GM23338 (cell line): ENCODE measurements around the gene KCNK3. TPM values are rescaled to one million over a fixed set of nuclear protein-coding genes. Genes with fewer than 3 reads are reported as not detected.

Experiments used
- ATAC-seq: fragments of 200-7000 bp; cut with Tn5 transposase; 3 replicates; pipeline ENCODE4 v1.9.1; 2020
- DNase-seq: peaks from one replicate; pipeline ENCODE4 v3.0.0-alpha.2; 2015; ENCODE audit warnings: low spot score
- H2AFZ ChIP-seq: fragments of 200-600 bp; sonication (generic); 2 replicates; pipeline ENCODE4 v1.8.0; 2016; ENCODE audit warnings: antibody characterized with exemption, mild to moderate bottlenecking, moderate library complexity
- H3F3A ChIP-seq: fragments of 200-600 bp; sonication (generic); replicated peaks from 2 replicates; pipeline ENCODE4 v1.8.0; 2017; ENCODE audit warnings: antibody characterized with exemption, mixed run types, low read depth
- H3K27ac ChIP-seq: fragments of 200-600 bp; sonication (generic); 2 replicates; pipeline ENCODE4 v1.6.1; 2016; ENCODE audit warnings: low read depth
- H3K27me3 ChIP-seq: fragments of 200-600 bp; sonication (generic); 2 replicates; pipeline ENCODE4 v1.8.0; 2016; ENCODE audit warnings: mild to moderate bottlenecking, mixed run types, moderate library complexity; ENCODE audit not compliant: insufficient read depth
- H3K36me3 ChIP-seq: fragments of 200-600 bp; sonication (generic); 2 replicates; pipeline ENCODE4 v1.8.0; 2016; ENCODE audit warnings: mild to moderate bottlenecking; ENCODE audit not compliant: insufficient read depth
- H3K4me1 ChIP-seq: fragments of 200-600 bp; sonication (generic); 2 replicates; pipeline ENCODE4 v1.8.0; 2016; ENCODE audit warnings: mild to moderate bottlenecking, moderate library complexity; ENCODE audit not compliant: insufficient read depth
- H3K4me2 ChIP-seq: fragments of 200-600 bp; sonication (generic); 2 replicates; pipeline ENCODE4 v1.7.1; 2017; ENCODE audit warnings: mixed run types
- H3K4me3 ChIP-seq: fragments of 200-600 bp; sonication (generic); 2 replicates; pipeline ENCODE4 v1.6.1; 2016; ENCODE audit warnings: mixed run types
- H3K79me2 ChIP-seq: fragments of 200-600 bp; sonication (generic); replicated peaks from 2 replicates; pipeline ENCODE4 v1.8.0; 2017; ENCODE audit warnings: mild to moderate bottlenecking; ENCODE audit not compliant: insufficient read depth
- H3K9me2 ChIP-seq: fragments of 200-600 bp; sonication (generic); 2 replicates; pipeline ENCODE4 v1.8.0; 2017; ENCODE audit not compliant: insufficient read depth
- H4K20me1 ChIP-seq: fragments of 200-600 bp; sonication (generic); replicated peaks from 2 replicates; pipeline ENCODE4 v1.8.0; 2017; ENCODE audit warnings: mild to moderate bottlenecking; ENCODE audit not compliant: insufficient read depth
- H3K27ac Mint-ChIP-seq: 2 replicates; pipeline ENCODE4 v1.8.0; 2020; ENCODE audit warnings: inconsistent platforms, mild to moderate bottlenecking, moderate library complexity, mixed read lengths
- H3K27me3 Mint-ChIP-seq: 3 replicates; pipeline ENCODE4 v1.8.0; 2022; ENCODE audit warnings: low read depth, mild to moderate bottlenecking, moderate library complexity, mixed read lengths, inconsistent platforms; ENCODE audit not compliant: insufficient read depth, poor library complexity
- H3K36me3 Mint-ChIP-seq: 3 replicates; pipeline ENCODE4 v1.8.0; 2021; ENCODE audit warnings: low read depth, mild to moderate bottlenecking, inconsistent platforms, moderate library complexity, mixed read lengths
- H3K4me1 Mint-ChIP-seq: 3 replicates; pipeline ENCODE4 v1.8.0; 2020; ENCODE audit warnings: mild to moderate bottlenecking, inconsistent platforms, mixed read lengths
- H3K4me3 Mint-ChIP-seq: 3 replicates; pipeline ENCODE4 v1.8.0; 2021; ENCODE audit warnings: moderate library complexity, mild to moderate bottlenecking, inconsistent platforms, mixed read lengths
- H3K9me3 Mint-ChIP-seq: 3 replicates; pipeline ENCODE4 v1.8.0; 2020; ENCODE audit warnings: moderate library complexity, mild to moderate bottlenecking, inconsistent platforms, mixed read lengths
- CREB1 ChIP-seq: fragments of 250-450 bp; sonication (Bioruptor Pico); IDR thresholded peaks from 2 replicates; pipeline ENCODE4 v1.5.0; 2020; ENCODE audit warnings: low read depth, mild to moderate bottlenecking, moderate library complexity
- EZH2 ChIP-seq: fragments of 200-600 bp; sonication (generic); IDR thresholded peaks from one replicate; pipeline ENCODE4 v1.8.0; 2017; ENCODE audit warnings: antibody characterized with exemption, mild to moderate bottlenecking, low read depth; ENCODE audit not compliant: unreplicated experiment
- EZH2phosphoT487 ChIP-seq: fragments of 200-600 bp; sonication (generic); IDR thresholded peaks from one replicate; pipeline ENCODE4 v1.8.1; 2018; ENCODE audit warnings: antibody characterized with exemption; ENCODE audit not compliant: unreplicated experiment
- JUNB ChIP-seq: IDR thresholded peaks from one replicate; pipeline ENCODE4 v1.6.1; 2016; ENCODE audit warnings: antibody characterized with exemption; ENCODE audit not compliant: unreplicated experiment
- POLR2AphosphoS5 ChIP-seq: IDR thresholded peaks from 2 replicates; pipeline ENCODE4 v1.6.1; 2016; ENCODE audit warnings: antibody characterized with exemption, low read depth
- STAT1 ChIP-seq: IDR thresholded peaks from one replicate; pipeline ENCODE4 v1.6.1; 2016; ENCODE audit warnings: antibody characterized with exemption; ENCODE audit not compliant: unreplicated experiment
- ZNF114 ChIP-seq: fragments of 250-450 bp; sonication (Bioruptor Pico); IDR thresholded peaks from 2 replicates; pipeline ENCODE4 v1.5.0; 2020; ENCODE audit warnings: mild to moderate bottlenecking, moderate library complexity
- ZNF331 ChIP-seq: fragments of 250-450 bp; sonication (Bioruptor Pico); IDR thresholded peaks from 2 replicates; pipeline ENCODE4 v1.5.0; 2020; ENCODE audit warnings: low read depth, mild to moderate bottlenecking, moderate library complexity
- polyA plus RNA-seq: library from polyadenylated mRNA; unstranded; fragments of >200 nt; fragmentation: Nextera tagmentation; extraction: Ambion mirVana; gene quantifications from 2 replicates; pipeline ENCODE4 v1.2.1, GENCODE V29; 2016
- total RNA-seq: library from RNA; depleted of rRNA; stranded (reverse); fragments of >200 nt; shearing (Covaris generic); gene quantifications from 2 replicates; pipeline ENCODE4 v1.2.3, GENCODE V29; 2014
- TF ChIP-seq, protein P1 (sequence below), 2 experiments: fragments of 200-600 bp in 1 of 2; sonication (generic) in 1 of 2; conservative IDR thresholded peaks; 2 replicates each; pipeline versions ENCODE4 v1.5.1 to v1.6.1; 2016 to 2017; ENCODE audit warnings: antibody characterized with exemption in 2 of 2, low read depth in 2 of 2, mild to moderate bottlenecking in 2 of 2, moderate library complexity in 1 of 2
- TF ChIP-seq, protein P2 (sequence below): IDR thresholded peaks from one replicate; pipeline ENCODE4 v1.6.1; 2018; ENCODE audit warnings: antibody characterized with exemption; ENCODE audit not compliant: unreplicated experiment
- TF ChIP-seq, protein P3 (sequence below): fragments of 250-450 bp; sonication (Bioruptor Pico); IDR thresholded peaks from 2 replicates; pipeline ENCODE4 v1.5.0; 2020; ENCODE audit warnings: mild to moderate bottlenecking, moderate library complexity

The KCNK3 gene
- total and polyA plus RNA-seq, 2 experiments from 2014 or later: not detected

DNA sequence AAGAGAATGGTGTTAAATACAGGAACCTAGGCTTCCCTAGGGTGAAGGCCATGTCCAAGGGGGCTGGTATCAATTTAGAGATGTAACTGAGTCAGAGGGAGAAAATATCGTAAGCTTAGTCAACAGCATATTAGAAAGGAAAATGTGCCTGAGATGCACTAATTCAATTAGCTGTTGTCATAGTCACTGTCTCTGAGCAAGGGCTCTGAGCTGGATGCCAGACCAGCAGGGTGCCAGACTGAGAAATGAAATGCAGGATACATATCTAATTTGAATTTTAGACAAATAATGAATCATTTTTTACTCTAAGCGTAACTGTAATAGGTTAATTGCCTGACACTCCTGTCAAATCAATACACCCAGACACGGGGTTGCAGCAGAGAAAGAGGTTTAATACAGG lies 60.1 kb downstream of the KCNK3 start:
- Mint-ChIP-seq H3K27me3 (peaks cover 30% of the 10 kb centered on the region), H3K9me3 (peaks cover 13% of the 10 kb centered on the region), H3K4me1 (peaks cover 54% of the 10 kb centered on the region), H3K27ac (no peak overlapping the region), H3K36me3 (peaks cover 10% of the 10 kb centered on the region), H3K4me3 (no peak overlapping the region)
- Histone ChIP-seq H3K4me3 (no peak overlapping the region), H3F3A (peaks cover 8% of the 10 kb centered on the region), H3K27ac (no peak overlapping the region), H3K27me3 (peaks cover 35% of the 10 kb centered on the region), H3K4me1 (peaks cover 36% of the 10 kb centered on the region), H3K36me3 (no peaks in the 10 kb centered on the region), H3K4me2 (peak overlapping the region; percentile 34), H3K9me2 (0 out of 2 replicates have a peak, but pooled peaks cover 4% of the 10 kb centered on the region), H3K79me2 (no peaks in the 10 kb centered on the region), H4K20me1 (no peaks in the 10 kb centered on the region), H2AFZ (no peak overlapping the region)
- TF ChIP-seq CREB1 (no peak), JUNB (no peak), ZNF331 (CRISPR knock-in tag) (no peak), POLR2AphosphoS5 (no peak), EZH2phosphoT487 (no peak), STAT1 (no peak), EZH2 (no peak), ZNF114 (CRISPR knock-in tag) (no peak)
- TF ChIP-seq, protein P1, sequence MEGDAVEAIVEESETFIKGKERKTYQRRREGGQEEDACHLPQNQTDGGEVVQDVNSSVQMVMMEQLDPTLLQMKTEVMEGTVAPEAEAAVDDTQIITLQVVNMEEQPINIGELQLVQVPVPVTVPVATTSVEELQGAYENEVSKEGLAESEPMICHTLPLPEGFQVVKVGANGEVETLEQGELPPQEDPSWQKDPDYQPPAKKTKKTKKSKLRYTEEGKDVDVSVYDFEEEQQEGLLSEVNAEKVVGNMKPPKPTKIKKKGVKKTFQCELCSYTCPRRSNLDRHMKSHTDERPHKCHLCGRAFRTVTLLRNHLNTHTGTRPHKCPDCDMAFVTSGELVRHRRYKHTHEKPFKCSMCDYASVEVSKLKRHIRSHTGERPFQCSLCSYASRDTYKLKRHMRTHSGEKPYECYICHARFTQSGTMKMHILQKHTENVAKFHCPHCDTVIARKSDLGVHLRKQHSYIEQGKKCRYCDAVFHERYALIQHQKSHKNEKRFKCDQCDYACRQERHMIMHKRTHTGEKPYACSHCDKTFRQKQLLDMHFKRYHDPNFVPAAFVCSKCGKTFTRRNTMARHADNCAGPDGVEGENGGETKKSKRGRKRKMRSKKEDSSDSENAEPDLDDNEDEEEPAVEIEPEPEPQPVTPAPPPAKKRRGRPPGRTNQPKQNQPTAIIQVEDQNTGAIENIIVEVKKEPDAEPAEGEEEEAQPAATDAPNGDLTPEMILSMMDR (conservative IDR thresholded peaks at IDR 0.05; ENCODE audit: low read depth in 2 of 2): no peak
- TF ChIP-seq, protein P2, sequence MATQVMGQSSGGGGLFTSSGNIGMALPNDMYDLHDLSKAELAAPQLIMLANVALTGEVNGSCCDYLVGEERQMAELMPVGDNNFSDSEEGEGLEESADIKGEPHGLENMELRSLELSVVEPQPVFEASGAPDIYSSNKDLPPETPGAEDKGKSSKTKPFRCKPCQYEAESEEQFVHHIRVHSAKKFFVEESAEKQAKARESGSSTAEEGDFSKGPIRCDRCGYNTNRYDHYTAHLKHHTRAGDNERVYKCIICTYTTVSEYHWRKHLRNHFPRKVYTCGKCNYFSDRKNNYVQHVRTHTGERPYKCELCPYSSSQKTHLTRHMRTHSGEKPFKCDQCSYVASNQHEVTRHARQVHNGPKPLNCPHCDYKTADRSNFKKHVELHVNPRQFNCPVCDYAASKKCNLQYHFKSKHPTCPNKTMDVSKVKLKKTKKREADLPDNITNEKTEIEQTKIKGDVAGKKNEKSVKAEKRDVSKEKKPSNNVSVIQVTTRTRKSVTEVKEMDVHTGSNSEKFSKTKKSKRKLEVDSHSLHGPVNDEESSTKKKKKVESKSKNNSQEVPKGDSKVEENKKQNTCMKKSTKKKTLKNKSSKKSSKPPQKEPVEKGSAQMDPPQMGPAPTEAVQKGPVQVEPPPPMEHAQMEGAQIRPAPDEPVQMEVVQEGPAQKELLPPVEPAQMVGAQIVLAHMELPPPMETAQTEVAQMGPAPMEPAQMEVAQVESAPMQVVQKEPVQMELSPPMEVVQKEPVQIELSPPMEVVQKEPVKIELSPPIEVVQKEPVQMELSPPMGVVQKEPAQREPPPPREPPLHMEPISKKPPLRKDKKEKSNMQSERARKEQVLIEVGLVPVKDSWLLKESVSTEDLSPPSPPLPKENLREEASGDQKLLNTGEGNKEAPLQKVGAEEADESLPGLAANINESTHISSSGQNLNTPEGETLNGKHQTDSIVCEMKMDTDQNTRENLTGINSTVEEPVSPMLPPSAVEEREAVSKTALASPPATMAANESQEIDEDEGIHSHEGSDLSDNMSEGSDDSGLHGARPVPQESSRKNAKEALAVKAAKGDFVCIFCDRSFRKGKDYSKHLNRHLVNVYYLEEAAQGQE: no peak
- TF ChIP-seq, protein P3, sequence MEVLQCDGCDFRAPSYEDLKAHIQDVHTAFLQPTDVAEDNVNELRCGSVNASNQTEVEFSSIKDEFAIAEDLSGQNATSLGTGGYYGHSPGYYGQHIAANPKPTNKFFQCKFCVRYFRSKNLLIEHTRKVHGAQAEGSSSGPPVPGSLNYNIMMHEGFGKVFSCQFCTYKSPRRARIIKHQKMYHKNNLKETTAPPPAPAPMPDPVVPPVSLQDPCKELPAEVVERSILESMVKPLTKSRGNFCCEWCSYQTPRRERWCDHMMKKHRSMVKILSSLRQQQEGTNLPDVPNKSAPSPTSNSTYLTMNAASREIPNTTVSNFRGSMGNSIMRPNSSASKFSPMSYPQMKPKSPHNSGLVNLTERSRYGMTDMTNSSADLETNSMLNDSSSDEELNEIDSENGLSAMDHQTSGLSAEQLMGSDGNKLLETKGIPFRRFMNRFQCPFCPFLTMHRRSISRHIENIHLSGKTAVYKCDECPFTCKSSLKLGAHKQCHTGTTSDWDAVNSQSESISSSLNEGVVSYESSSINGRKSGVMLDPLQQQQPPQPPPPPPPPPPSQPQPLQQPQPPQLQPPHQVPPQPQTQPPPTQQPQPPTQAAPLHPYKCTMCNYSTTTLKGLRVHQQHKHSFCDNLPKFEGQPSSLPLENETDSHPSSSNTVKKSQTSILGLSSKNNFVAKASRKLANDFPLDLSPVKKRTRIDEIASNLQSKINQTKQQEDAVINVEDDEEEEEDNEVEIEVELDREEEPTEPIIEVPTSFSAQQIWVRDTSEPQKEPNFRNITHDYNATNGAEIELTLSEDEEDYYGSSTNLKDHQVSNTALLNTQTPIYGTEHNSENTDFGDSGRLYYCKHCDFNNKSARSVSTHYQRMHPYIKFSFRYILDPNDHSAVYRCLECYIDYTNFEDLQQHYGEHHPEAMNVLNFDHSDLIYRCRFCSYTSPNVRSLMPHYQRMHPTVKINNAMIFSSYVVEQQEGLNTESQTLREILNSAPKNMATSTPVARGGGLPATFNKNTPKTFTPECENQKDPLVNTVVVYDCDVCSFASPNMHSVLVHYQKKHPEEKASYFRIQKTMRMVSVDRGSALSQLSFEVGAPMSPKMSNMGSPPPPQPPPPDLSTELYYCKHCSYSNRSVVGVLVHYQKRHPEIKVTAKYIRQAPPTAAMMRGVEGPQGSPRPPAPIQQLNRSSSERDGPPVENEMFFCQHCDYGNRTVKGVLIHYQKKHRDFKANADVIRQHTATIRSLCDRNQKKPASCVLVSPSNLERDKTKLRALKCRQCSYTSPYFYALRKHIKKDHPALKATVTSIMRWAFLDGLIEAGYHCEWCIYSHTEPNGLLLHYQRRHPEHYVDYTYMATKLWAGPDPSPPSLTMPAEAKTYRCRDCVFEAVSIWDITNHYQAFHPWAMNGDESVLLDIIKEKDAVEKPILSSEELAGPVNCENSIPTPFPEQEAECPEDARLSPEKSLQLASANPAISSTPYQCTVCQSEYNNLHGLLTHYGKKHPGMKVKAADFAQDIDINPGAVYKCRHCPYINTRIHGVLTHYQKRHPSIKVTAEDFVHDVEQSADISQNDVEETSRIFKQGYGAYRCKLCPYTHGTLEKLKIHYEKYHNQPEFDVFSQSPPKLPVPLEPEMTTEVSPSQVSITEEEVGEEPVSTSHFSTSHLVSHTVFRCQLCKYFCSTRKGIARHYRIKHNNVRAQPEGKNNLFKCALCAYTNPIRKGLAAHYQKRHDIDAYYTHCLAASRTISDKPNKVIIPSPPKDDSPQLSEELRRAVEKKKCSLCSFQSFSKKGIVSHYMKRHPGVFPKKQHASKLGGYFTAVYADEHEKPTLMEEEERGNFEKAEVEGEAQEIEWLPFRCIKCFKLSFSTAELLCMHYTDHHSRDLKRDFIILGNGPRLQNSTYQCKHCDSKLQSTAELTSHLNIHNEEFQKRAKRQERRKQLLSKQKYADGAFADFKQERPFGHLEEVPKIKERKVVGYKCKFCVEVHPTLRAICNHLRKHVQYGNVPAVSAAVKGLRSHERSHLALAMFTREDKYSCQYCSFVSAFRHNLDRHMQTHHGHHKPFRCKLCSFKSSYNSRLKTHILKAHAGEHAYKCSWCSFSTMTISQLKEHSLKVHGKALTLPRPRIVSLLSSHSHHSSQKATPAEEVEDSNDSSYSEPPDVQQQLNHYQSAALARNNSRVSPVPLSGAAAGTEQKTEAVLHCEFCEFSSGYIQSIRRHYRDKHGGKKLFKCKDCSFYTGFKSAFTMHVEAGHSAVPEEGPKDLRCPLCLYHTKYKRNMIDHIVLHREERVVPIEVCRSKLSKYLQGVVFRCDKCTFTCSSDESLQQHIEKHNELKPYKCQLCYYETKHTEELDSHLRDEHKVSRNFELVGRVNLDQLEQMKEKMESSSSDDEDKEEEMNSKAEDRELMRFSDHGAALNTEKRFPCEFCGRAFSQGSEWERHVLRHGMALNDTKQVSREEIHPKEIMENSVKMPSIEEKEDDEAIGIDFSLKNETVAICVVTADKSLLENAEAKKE (CRISPR knock-in tag): no peak
- DNase-seq: no peak
- ATAC-seq: no peak
